Adrenal gland (tissue), 12 donors: Measurements from ENCODE around the gene AGR3. TPM values are rescaled to one million over a fixed set of nuclear protein-coding genes. Genes with fewer than 3 reads are reported as not detected.

Source experiments
- DNase-seq, 7 donors: peaks; one replicate each; pipeline ENCODE4 v3.0.0-alpha.2; 2019 to 2020
- H3K27ac ChIP-seq, 5 donors: fragments of 200-600 bp; sonication (generic) in 4 of 5; 1 replicate in 3 of 5; 2 replicates in 2 of 5; pipeline versions ENCODE4 v1.5.1 to v1.8.0; 2016 to 2020; ENCODE audit warnings: mild to moderate bottlenecking in 1 of 5
- H3K27me3 ChIP-seq: fragments of 200-600 bp; 2 replicates; pipeline ENCODE4 v1.8.0; 2021
- H3K36me3 ChIP-seq, 2 donors: fragments of 200-600 bp; replicated peaks in 1 of 2; 1 replicate in 1 of 2; 2 replicates in 1 of 2; pipeline versions ENCODE4 v1.5.1 to v1.8.0; 2018 to 2022
- H3K4me1 ChIP-seq, 2 donors: fragments of 200-600 bp; replicated peaks in 1 of 2; 1 replicate in 1 of 2; 2 replicates in 1 of 2; pipeline versions ENCODE4 v1.5.1 to v1.8.0; 2018 to 2021
- H3K4me3 ChIP-seq, 4 donors: fragments of 200-600 bp; sonication (generic) in 3 of 4; one replicate each; pipeline ENCODE4 v1.5.1; 2016 to 2018
- H3K9me3 ChIP-seq, 3 donors: fragments of 200-600 bp; sonication (generic) in 1 of 3; replicated peaks in 1 of 3; 1 replicate in 2 of 3; 2 replicates in 1 of 3; pipeline versions ENCODE4 v1.5.1 to v1.8.0; 2016 to 2021
- CTCF ChIP-seq, 6 experiments: fragments of 450-650 bp in 4 of 6; fragments of 200-600 bp in 2 of 6; sonication (generic) in 1 of 6; IDR thresholded peaks; 1 replicate in 5 of 6; 2 replicates in 1 of 6; pipeline versions ENCODE4 v1.5.1 to v1.8.0; 2016 to 2021; ENCODE audit warnings: antibody characterized with exemption in 6 of 6, mild to moderate bottlenecking in 2 of 6, moderate library complexity in 1 of 6
- POLR2A ChIP-seq, 2 donors: fragments of 450-650 bp; IDR thresholded peaks; one replicate each; pipeline ENCODE4 v1.6.1; 2017; ENCODE audit warnings: antibody characterized with exemption in 2 of 2, mild to moderate bottlenecking in 2 of 2, moderate library complexity in 1 of 2
- WGBS, 4 donors: extraction: QIAGEN DNeasy Blood & Tissue Kit in 2 of 4; methylation state at CpG; one replicate each; pipeline versions ENCODE4 v1.1.5 to v1.1.7; 2013 to 2017; 5-methylcytosine and 5-hydroxymethylcytosine counted together
- intact Hi-C, 2 donors: fragments of 100-400 bp; cut with DNase I; formaldehyde crosslinking; loops; one replicate each; pipeline versions ENCODE4 v1.14.1 to v1.15.0; 2022 to 2023
- polyA plus RNA-seq, 3 donors: library from polyadenylated mRNA; stranded (reverse); fragments of 200-250 nt in 2 of 3; fragments of 350-450 nt in 1 of 3; fragmentation: Illumina TruSeq in 1 of 3; extraction: RNeasy Lipid Tissue Mini Kit (QIAGEN cat#74804) in 1 of 3; gene quantifications; one replicate each; pipeline ENCODE4 v1.2.3, GENCODE V29; 2013 to 2014
- total RNA-seq, 9 donors: library from RNA; depleted of rRNA in 4 of 9; stranded (reverse); fragments of >200 nt in 4 of 9; fragments of 120-200 nt in 1 of 9; fragmentation: NEBNext Ultra II Directional in 1 of 9; extraction: Animal tissue kit (Norgen Biotek cat#: 25700) in 1 of 9; gene quantifications; one replicate each; pipeline versions ENCODE4 v1.1.0 to v1.2.4, GENCODE V29; 2013 to 2023
- donor health status: healthy with polysubstance abuse.
- donor health status: Bipolar disorder and iron deficiency.
- donor health status: DM: yes; HTN: yes; CAD: no.
- donor health status: DM: no; HTN: no; CAD: no.
- donor health status: DM: no; HTN: no; CAD: no.
- donor health status: DM: yes; HTN: yes; CAD: no.

Gene AGR3
- total and polyA plus RNA-seq, 12 donors: not detected

GRCh38 chr7:16849296-16850148 is 32.3 kb downstream of the AGR3 start:
- no peak for DNase-seq
- no peak overlapping the region for H3K4me3 ChIP-seq
- 80 to 90% (median 84%) methylated on average over 12 of the region's 12 CpGs for WGBS, 4 donors
- TF ChIP-seq POLR2A (IDR thresholded peaks at IDR 0.05) (no peak), CTCF (IDR thresholded peaks at IDR 0.05) (no peak)
- H3K9me3 ChIP-seq: no peaks in the 10 kb centered on the region
- H3K27me3 ChIP-seq: no peaks in the 10 kb centered on the region
- intact Hi-C loops: no loop called here
- H3K27ac ChIP-seq: no peak overlapping the region
- no peaks in the 10 kb centered on the region for H3K4me1 ChIP-seq
- no peaks in the 10 kb centered on the region for H3K36me3 ChIP-seq

GRCh38 chr7:16847381-16847860 is 34.4 kb downstream of the AGR3 start:
- TF ChIP-seq CTCF (IDR thresholded peaks at IDR 0.05) (no peak), POLR2A (IDR thresholded peaks at IDR 0.05) (no peak)
- intact Hi-C loops: no loop called here
- Histone ChIP-seq H3K36me3 (no peaks in the 10 kb centered on the region), H3K27ac (no peak overlapping the region), H3K4me3 (no peak overlapping the region), H3K27me3 (no peaks in the 10 kb centered on the region), H3K4me1 (no peaks in the 10 kb centered on the region), H3K9me3 (no peaks in the 10 kb centered on the region)
- no peak for DNase-seq
- WGBS, 4 donors: 64 to 73% (median 69%) methylated on average over 6 of the region's 6 CpGs

- Histone ChIP-seq H3K9me3 (no peaks in the 10 kb centered on the region), H3K4me3 (no peak overlapping the region), H3K4me1 (no peaks in the 10 kb centered on the region), H3K36me3 (no peaks in the 10 kb centered on the region), H3K27me3 (no peaks in the 10 kb centered on the region), H3K27ac (no peak overlapping the region)
- DNase-seq: no peak
- 56 to 81% (median 65%) methylated on average over 2 of the region's 2 CpGs for WGBS, 4 donors
- intact Hi-C loops: no loop called here
- no peak for TF ChIP-seq CTCF (IDR thresholded peaks at IDR 0.05)
- no peak for TF ChIP-seq POLR2A (IDR thresholded peaks at IDR 0.05)
Measured at GRCh38 chr7:16846601-16847165, 35.1 kb downstream of the AGR3 start.

- intact Hi-C loops: no loop called here
- H3K27ac ChIP-seq: no peak overlapping the region
- H3K27me3 ChIP-seq: no peaks in the 10 kb centered on the region
- H3K4me1 ChIP-seq: no peaks in the 10 kb centered on the region
- no peak for DNase-seq
- TF ChIP-seq POLR2A (IDR thresholded peaks at IDR 0.05): no peak
- no peak for TF ChIP-seq CTCF (IDR thresholded peaks at IDR 0.05)
- no peak overlapping the region for H3K4me3 ChIP-seq
- no peaks in the 10 kb centered on the region for H3K9me3 ChIP-seq
- H3K36me3 ChIP-seq: no peaks in the 10 kb centered on the region
Measured at GRCh38 chr7:16845746-16846145, 36.0 kb downstream of the AGR3 start.
